ENCODE results near the gene THADA. TPM values are rescaled to one million over a fixed set of nuclear protein-coding genes. Genes with fewer than 3 reads are reported as not detected.
"Not testable (repeated sequence)": the region's sequence is repeated elsewhere in the genome, so short reads cannot be mapped to it uniquely, and the experiment has no call there.

The THADA gene
- total RNA-seq, 1 experiment from 2014 or later = 27.5 TPM

DNA sequence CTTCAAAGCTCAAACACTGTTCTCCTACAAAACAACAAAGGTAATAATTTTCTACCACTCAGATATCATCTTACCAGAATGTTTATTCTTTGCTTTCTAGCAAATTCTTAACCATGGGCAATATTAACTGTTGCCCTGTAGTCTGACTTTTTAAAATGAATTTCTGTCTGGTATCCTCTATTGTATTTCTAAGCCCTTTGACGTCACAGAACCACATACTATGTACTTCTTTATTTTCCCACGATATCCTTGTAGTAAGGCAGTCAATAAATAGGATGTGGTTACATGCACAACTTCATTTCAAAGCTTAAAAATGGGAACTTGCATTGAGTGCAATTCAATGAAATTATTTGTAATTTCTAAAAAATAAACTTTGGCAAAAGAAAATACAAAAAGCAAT is 58.7 kb downstream of the THADA start:
- H3K36me3 Mint-ChIP-seq = peaks cover 10% of the 10 kb centered on the region; the same call in 1 of the 2 replicates
- CTCF ChIA-PET = no interaction called here

DNA sequence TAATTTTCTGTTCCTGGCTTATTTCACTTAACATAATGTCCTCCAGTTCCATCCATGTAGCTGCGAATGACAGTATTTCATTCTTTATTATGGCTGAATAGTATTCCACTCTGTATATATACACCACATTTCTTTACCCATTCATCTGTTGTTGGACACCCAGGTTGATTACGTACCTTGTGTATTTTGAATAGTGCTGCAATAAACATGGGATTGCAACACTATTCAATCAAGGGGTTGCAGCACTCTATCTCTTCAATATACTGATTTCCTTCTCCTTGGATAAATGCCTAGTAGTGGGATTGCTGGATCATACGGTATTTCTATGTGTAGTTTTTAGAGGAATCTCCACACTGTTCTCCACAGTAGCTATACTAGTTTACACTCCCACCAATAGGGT is 61.3 kb downstream of the THADA start:
- ATAC-seq (no peak), DNase-seq (ENCODE audit: low spot score) (no peak)
- H3K36me3 Mint-ChIP-seq = peaks cover 5% of the 10 kb centered on the region; the same call in 1 of the 2 replicates
- ChIA-PET CTCF (interaction anchor here (1.3 kb wide), 1 partner anchor 10 kb away, joined by 5 read pairs; no protein-coding TSS in a partner anchor), POLR2A (no interaction called here)
- H3K27ac Mint-ChIP-seq = no peak overlapping the region
- no peak overlapping the region for H3K4me3 Mint-ChIP-seq
- TF ChIP-seq NFE2L1 (CRISPR knock-in tag; IDR thresholded peaks at IDR 0.05) (no peak), ZNF416 (CRISPR knock-in tag; IDR thresholded peaks at IDR 0.05) (no peak)
- TF ChIP-seq, protein P1, sequence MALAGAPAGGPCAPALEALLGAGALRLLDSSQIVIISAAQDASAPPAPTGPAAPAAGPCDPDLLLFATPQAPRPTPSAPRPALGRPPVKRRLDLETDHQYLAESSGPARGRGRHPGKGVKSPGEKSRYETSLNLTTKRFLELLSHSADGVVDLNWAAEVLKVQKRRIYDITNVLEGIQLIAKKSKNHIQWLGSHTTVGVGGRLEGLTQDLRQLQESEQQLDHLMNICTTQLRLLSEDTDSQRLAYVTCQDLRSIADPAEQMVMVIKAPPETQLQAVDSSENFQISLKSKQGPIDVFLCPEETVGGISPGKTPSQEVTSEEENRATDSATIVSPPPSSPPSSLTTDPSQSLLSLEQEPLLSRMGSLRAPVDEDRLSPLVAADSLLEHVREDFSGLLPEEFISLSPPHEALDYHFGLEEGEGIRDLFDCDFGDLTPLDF (CRISPR knock-in tag; IDR thresholded peaks at IDR 0.05) = no peak
- TF ChIP-seq, protein P2, sequence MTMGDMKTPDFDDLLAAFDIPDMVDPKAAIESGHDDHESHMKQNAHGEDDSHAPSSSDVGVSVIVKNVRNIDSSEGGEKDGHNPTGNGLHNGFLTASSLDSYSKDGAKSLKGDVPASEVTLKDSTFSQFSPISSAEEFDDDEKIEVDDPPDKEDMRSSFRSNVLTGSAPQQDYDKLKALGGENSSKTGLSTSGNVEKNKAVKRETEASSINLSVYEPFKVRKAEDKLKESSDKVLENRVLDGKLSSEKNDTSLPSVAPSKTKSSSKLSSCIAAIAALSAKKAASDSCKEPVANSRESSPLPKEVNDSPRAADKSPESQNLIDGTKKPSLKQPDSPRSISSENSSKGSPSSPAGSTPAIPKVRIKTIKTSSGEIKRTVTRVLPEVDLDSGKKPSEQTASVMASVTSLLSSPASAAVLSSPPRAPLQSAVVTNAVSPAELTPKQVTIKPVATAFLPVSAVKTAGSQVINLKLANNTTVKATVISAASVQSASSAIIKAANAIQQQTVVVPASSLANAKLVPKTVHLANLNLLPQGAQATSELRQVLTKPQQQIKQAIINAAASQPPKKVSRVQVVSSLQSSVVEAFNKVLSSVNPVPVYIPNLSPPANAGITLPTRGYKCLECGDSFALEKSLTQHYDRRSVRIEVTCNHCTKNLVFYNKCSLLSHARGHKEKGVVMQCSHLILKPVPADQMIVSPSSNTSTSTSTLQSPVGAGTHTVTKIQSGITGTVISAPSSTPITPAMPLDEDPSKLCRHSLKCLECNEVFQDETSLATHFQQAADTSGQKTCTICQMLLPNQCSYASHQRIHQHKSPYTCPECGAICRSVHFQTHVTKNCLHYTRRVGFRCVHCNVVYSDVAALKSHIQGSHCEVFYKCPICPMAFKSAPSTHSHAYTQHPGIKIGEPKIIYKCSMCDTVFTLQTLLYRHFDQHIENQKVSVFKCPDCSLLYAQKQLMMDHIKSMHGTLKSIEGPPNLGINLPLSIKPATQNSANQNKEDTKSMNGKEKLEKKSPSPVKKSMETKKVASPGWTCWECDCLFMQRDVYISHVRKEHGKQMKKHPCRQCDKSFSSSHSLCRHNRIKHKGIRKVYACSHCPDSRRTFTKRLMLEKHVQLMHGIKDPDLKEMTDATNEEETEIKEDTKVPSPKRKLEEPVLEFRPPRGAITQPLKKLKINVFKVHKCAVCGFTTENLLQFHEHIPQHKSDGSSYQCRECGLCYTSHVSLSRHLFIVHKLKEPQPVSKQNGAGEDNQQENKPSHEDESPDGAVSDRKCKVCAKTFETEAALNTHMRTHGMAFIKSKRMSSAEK (CRISPR knock-in tag; IDR thresholded peaks at IDR 0.05; ENCODE audit: borderline replicate concordance) = no peak
- H3K4me1 Mint-ChIP-seq = peaks cover 6% of the 10 kb centered on the region
- H3K27me3 Mint-ChIP-seq (ENCODE audit: low read depth) = no peaks in the 10 kb centered on the region
- no peaks in the 10 kb centered on the region for H3K9me3 Mint-ChIP-seq

More for the DNA sequence above, 58.7 kb downstream of the THADA start:
- Mint-ChIP-seq H3K9me3 (no peaks in the 10 kb centered on the region), H3K27ac (no peak overlapping the region), H3K27me3 (ENCODE audit: low read depth) (no peaks in the 10 kb centered on the region), H3K4me1 (no peaks in the 10 kb centered on the region), H3K4me3 (no peak overlapping the region)
- TF ChIP-seq ZNF138 (CRISPR knock-in tag; conservative IDR thresholded peaks at IDR 0.05) = no peak
- POLR2A ChIA-PET = no interaction called here
- ATAC-seq (no peak), DNase-seq (ENCODE audit: low spot score) (no peak)

DNA sequence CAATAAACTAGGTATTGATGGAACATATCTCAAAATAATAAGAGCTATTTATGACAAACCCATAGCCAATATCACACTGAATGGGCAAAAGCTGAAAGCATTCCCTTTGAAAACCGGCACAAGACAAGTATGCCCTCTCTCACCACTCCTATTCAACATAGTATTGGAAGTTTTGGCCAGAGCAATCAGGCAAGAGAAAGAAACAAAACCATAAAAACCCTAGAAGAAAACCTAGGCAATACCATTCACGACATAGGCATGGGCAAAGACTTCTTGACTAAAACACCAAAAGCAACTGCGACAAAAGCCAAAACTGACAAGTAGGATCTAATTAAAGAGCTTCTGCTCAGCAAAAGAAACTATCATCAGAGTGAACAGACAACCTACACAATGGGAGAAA is 63.3 kb downstream of the THADA start:
- CTCF ChIA-PET = interaction anchor here (0.7 kb wide), 1 partner anchor 426 kb away, joined by 3 read pairs; no protein-coding TSS in a partner anchor
- H3K27ac Mint-ChIP-seq; H3K36me3 Mint-ChIP-seq; H3K9me3 Mint-ChIP-seq; POLR2A ChIA-PET; H3K27me3 Mint-ChIP-seq (ENCODE audit: low read depth); H3K4me1 Mint-ChIP-seq; DNase-seq (ENCODE audit: low spot score); ATAC-seq; H3K4me3 Mint-ChIP-seq: not testable (repeated sequence)

DNA sequence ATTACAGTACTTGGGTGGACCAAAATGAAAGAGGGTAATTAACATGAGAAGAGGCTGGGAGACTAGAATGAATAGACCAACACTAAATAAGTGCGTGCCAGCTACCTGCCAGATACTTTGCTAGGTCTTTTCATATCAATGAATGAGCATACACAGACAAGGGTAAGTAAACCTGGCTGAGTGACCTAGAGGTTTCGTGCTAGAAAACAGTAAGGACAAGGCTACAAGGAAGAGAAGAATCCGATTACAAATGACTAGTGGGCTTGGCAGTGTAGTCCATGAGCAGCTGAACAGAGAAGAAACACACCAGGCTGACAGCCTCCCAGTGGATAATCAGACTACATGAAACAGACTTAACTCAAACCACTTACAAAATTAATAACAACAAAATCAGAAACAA is 64.6 kb downstream of the THADA start:
- ChIA-PET POLR2A (no interaction called here), CTCF (no interaction called here)
- DNase-seq (ENCODE audit: low spot score) (no peak), ATAC-seq (peak; percentile 18; the same call in 1 of the 2 replicates)
- Mint-ChIP-seq H3K4me3 (no peak overlapping the region), H3K36me3 (peaks cover 11% of the 10 kb centered on the region), H3K9me3 (peaks cover 3% of the 10 kb centered on the region; the same call in 1 of the 2 replicates), H3K27me3 (ENCODE audit: low read depth) (no peaks in the 10 kb centered on the region), H3K27ac (peak overlapping the region; percentile 86), H3K4me1 (peaks cover 6% of the 10 kb centered on the region)
- TF ChIP-seq NFYB (CRISPR knock-in tag; conservative IDR thresholded peaks at IDR 0.05; ENCODE audit: low read depth) = no peak
- TF ChIP-seq, protein P3, sequence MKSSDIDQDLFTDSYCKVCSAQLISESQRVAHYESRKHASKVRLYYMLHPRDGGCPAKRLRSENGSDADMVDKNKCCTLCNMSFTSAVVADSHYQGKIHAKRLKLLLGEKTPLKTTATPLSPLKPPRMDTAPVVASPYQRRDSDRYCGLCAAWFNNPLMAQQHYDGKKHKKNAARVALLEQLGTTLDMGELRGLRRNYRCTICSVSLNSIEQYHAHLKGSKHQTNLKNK (CRISPR knock-in tag; IDR thresholded peaks at IDR 0.05) = no peak
- TF ChIP-seq, protein P4, sequence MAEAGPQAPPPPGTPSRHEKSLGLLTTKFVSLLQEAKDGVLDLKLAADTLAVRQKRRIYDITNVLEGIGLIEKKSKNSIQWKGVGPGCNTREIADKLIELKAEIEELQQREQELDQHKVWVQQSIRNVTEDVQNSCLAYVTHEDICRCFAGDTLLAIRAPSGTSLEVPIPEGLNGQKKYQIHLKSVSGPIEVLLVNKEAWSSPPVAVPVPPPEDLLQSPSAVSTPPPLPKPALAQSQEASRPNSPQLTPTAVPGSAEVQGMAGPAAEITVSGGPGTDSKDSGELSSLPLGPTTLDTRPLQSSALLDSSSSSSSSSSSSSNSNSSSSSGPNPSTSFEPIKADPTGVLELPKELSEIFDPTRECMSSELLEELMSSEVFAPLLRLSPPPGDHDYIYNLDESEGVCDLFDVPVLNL (CRISPR knock-in tag; IDR thresholded peaks at IDR 0.05; ENCODE audit: borderline replicate concordance, low read depth) = no peak
- no peak for TF ChIP-seq TEAD1 (CRISPR knock-in tag; IDR thresholded peaks at IDR 0.05)
- TF ChIP-seq FOXK1 (CRISPR knock-in tag; IDR thresholded peaks at IDR 0.05) = no peak
